Activated B cell treated with CpG ODN at 0.5 μM for 24 hours (primary cell): ENCODE results near the gene TRAF3. TPM values are rescaled to one million over a fixed set of nuclear protein-coding genes. Genes with fewer than 3 reads are reported as not detected.
A peak's percentile ranks its signal among the peaks of the same experiment; 100 is the strongest.
"Not testable (repeated sequence)": the region's sequence is repeated elsewhere in the genome, so short reads cannot be mapped to it uniquely, and the experiment has no call there.

Source experiments
- ATAC-seq: fragments of 200-7000 bp; cut with Tn5 transposase; one replicate; pipeline ENCODE4 v1.10.0; 2021; ENCODE audit warnings: low read depth, mild to moderate bottlenecking, moderate library complexity
- CTCF ChIA-PET: fragments of 350-600 bp; sonication (Branson Sonifier 250); formaldehyde crosslinking; loops from one replicate; lab custom pipeline; 2021; ENCODE audit warnings: antibody characterized with exemption; lab: Charles Lee
- POLR2A ChIA-PET: fragments of 350-600 bp; sonication (Branson Sonifier 250); formaldehyde crosslinking; loops from one replicate; lab custom pipeline; 2021; ENCODE audit warnings: antibody characterized with exemption; lab: Charles Lee
- DNase-seq: peaks from one replicate; pipeline ENCODE4 v3.0.0; 2022
- H3K27ac Mint-ChIP-seq: one replicate; pipeline ENCODE4 v1.8.0; 2020; ENCODE audit warnings: mixed read lengths
- H3K27me3 Mint-ChIP-seq: one replicate; pipeline ENCODE4 v1.8.0; 2021; ENCODE audit warnings: mixed read lengths
- H3K36me3 Mint-ChIP-seq: one replicate; pipeline ENCODE4 v1.8.0; 2021; ENCODE audit warnings: low read depth, mixed read lengths
- H3K4me1 Mint-ChIP-seq: one replicate; pipeline ENCODE4 v1.8.0; 2021; ENCODE audit warnings: mixed read lengths
- H3K4me3 Mint-ChIP-seq: one replicate; pipeline ENCODE4 v1.8.0; 2020; ENCODE audit warnings: mild to moderate bottlenecking, mixed read lengths
- H3K9me3 Mint-ChIP-seq: one replicate; pipeline ENCODE4 v1.8.0; 2020; ENCODE audit warnings: mixed read lengths
- intact Hi-C: fragments of 100-400 bp; cut with micrococcal nuclease; formaldehyde crosslinking; loops from one replicate; pipeline ENCODE4 v1.15.1; 2024
- total RNA-seq: library from RNA; stranded (reverse); gene quantifications from 2 replicates; pipeline ENCODE4 v1.2.3, GENCODE V29; 2022
- TF ChIP-seq, protein P1 (sequence below): fragments of 200-600 bp; IDR thresholded peaks from one replicate; pipeline ENCODE4 v1.8.0; 2022; ENCODE audit warnings: antibody characterized with exemption, mild to moderate bottlenecking

TRAF3 gene
- total RNA-seq, 1 donor from 2014 or later: 120 TPM

- H3K9me3 Mint-ChIP-seq: peaks cover 14% of the 10 kb centered on the region
- H3K4me3 Mint-ChIP-seq: no peak overlapping the region
- CTCF ChIA-PET: no interaction called here
- peaks cover 84% of the 10 kb centered on the region for H3K36me3 Mint-ChIP-seq
- POLR2A ChIA-PET: no interaction called here
- intact Hi-C loops: no loop called here
- peak overlapping the region; percentile 46 for H3K27ac Mint-ChIP-seq
- H3K4me1 Mint-ChIP-seq: peaks cover 6% of the 10 kb centered on the region
- ATAC-seq (no peak), DNase-seq (no peak)
- TF ChIP-seq, protein P1, sequence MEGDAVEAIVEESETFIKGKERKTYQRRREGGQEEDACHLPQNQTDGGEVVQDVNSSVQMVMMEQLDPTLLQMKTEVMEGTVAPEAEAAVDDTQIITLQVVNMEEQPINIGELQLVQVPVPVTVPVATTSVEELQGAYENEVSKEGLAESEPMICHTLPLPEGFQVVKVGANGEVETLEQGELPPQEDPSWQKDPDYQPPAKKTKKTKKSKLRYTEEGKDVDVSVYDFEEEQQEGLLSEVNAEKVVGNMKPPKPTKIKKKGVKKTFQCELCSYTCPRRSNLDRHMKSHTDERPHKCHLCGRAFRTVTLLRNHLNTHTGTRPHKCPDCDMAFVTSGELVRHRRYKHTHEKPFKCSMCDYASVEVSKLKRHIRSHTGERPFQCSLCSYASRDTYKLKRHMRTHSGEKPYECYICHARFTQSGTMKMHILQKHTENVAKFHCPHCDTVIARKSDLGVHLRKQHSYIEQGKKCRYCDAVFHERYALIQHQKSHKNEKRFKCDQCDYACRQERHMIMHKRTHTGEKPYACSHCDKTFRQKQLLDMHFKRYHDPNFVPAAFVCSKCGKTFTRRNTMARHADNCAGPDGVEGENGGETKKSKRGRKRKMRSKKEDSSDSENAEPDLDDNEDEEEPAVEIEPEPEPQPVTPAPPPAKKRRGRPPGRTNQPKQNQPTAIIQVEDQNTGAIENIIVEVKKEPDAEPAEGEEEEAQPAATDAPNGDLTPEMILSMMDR: no peak
- H3K27me3 Mint-ChIP-seq: no peaks in the 10 kb centered on the region
These were observed 82.7 kb downstream of the TRAF3 start for GRCh38 chr14:102859911-102860310.

DNA sequence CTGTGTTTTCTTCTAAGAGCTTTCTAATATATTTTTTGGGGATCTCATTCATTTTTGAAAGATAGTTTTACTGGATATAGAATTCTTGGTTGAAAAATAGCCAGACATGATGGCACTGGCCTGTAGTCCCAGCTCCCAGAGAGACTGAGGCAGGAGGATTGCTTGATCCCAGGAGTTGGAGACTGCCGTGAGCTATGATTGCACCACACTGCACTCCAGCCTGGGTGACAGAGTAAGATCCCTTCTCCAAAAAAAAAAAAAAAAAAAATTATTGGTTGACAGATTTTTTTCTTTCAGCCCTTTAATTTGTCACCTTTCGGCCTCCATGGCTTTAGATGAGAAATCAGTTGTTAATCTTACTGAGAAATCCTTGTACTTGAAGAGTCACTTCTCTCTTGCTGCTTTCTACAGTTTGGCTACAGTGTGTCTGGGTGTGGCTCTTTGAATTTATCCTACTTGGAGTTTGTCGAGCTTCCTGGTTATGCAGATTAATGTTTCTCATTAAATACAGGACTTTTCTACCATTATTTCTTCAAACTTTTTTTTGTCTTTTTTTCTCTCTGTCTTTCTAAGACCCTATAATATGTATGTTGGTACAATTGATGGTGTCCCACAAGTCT, 85.0 kb downstream of the TRAF3 start:
- intact Hi-C loops: no loop called here
- TF ChIP-seq, protein P1: no peak
- peaks cover under 1% of the 10 kb centered on the region for H3K4me1 Mint-ChIP-seq
- no peaks in the 10 kb centered on the region for H3K27me3 Mint-ChIP-seq
- no peak overlapping the region for H3K4me3 Mint-ChIP-seq
- no peak for DNase-seq
- H3K36me3 Mint-ChIP-seq: peaks cover 79% of the 10 kb centered on the region
- no peak overlapping the region for H3K27ac Mint-ChIP-seq
- no peak for ATAC-seq
- peaks cover 14% of the 10 kb centered on the region for H3K9me3 Mint-ChIP-seq
- ChIA-PET POLR2A (interaction anchor here (0.5 kb wide), 1 partner anchor 120 kb away, joined by 3 read pairs; no protein-coding TSS in a partner anchor), CTCF (no interaction called here)

DNA sequence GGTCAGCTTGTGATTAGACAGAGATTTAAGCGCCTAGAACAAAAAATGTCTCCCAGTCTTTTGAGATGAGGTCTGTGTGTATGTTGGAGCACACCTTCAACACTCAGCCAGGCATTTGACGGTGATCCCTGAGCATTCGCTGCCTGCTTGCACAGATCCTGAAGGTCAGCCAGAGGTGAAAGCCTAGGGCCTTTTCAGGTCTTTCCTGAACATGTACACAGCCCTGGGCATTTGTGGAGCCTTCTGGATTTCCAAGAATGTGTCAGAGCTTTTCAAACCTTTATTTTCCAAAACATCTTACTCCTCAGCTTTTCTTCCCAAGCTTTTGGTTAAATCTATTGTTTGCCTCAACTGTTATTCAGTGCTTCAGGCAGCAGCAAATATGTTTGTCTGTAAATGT, 86.1 kb downstream of the TRAF3 start:
- Mint-ChIP-seq H3K36me3 (peaks cover 75% of the 10 kb centered on the region), H3K27ac (no peak overlapping the region), H3K27me3 (no peaks in the 10 kb centered on the region), H3K4me1 (peaks cover 11% of the 10 kb centered on the region), H3K9me3 (peaks cover 14% of the 10 kb centered on the region), H3K4me3 (no peak overlapping the region)
- TF ChIP-seq, protein P1: no peak
- ATAC-seq (no peak), DNase-seq (no peak)
- ChIA-PET CTCF (no interaction called here), POLR2A (no interaction called here)
- intact Hi-C loops: no loop called here

DNA sequence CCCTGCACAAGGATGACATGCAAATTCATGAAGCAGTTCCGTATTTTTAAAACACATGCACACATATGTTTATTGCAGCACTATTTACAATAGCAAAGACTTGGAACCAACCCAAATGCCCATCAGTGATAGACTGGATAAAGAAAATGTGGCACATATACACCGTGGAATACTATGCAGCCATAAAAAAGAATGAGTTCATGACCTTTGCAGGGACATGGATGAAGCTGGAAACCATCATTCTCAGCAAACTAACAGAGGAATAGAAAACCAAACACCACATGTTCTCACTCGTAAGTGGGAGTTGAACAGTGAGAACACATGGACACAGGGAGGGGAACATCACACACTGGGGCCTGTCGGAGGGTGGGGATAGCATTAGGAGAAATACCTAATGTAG, 88.7 kb downstream of the TRAF3 start:
- POLR2A ChIA-PET, CTCF ChIA-PET, ATAC-seq, H3K9me3 Mint-ChIP-seq, H3K4me3 Mint-ChIP-seq, H3K27me3 Mint-ChIP-seq, H3K27ac Mint-ChIP-seq, DNase-seq: not testable (repeated sequence)
- intact Hi-C loops: loop anchor here (5.0 kb wide), 1 partner anchor 51 kb away; no protein-coding TSS in a partner anchor
- Mint-ChIP-seq H3K4me1 (peaks cover 23% of the 10 kb centered on the region), H3K36me3 (peaks cover 70% of the 10 kb centered on the region)

- Mint-ChIP-seq H3K9me3 (peaks cover 4% of the 10 kb centered on the region), H3K4me1 (peaks cover 30% of the 10 kb centered on the region), H3K27ac (peak overlapping the region; percentile 32), H3K27me3 (no peaks in the 10 kb centered on the region), H3K4me3 (no peak overlapping the region), H3K36me3 (peaks cover 73% of the 10 kb centered on the region)
- DNase-seq: no peak
- ChIA-PET CTCF (no interaction called here), POLR2A (no interaction called here)
- intact Hi-C loops: loop anchor here (5.0 kb wide), 1 partner anchor 50 kb away; no protein-coding TSS in a partner anchor
- no peak for ATAC-seq
- TF ChIP-seq, protein P1: no peak
These were observed 89.9 kb downstream of the TRAF3 start for GRCh38 chr14:102866982-102867761.
